GM12865 (cell line): ENCODE data around the gene UBE2Z.

Experiments used
- DNase-seq: peaks from one replicate; pipeline ENCODE4 v3.0.0; 2010; ENCODE audit warnings: low read depth
- H3K4me3 ChIP-seq: 2 replicates; pipeline ENCODE4 v1.5.1; 2011; ENCODE audit warnings: mild to moderate bottlenecking, low read depth, low read length, control low read depth
- TF ChIP-seq, protein P1 (sequence below): IDR thresholded peaks from 2 replicates; pipeline ENCODE4 v1.5.1; 2011; ENCODE audit warnings: low read length, control low read depth, low read depth, inconsistent platforms; ENCODE audit not compliant: insufficient read depth; ENCODE audit errors: missing control alignments

The UBE2Z gene

DNA sequence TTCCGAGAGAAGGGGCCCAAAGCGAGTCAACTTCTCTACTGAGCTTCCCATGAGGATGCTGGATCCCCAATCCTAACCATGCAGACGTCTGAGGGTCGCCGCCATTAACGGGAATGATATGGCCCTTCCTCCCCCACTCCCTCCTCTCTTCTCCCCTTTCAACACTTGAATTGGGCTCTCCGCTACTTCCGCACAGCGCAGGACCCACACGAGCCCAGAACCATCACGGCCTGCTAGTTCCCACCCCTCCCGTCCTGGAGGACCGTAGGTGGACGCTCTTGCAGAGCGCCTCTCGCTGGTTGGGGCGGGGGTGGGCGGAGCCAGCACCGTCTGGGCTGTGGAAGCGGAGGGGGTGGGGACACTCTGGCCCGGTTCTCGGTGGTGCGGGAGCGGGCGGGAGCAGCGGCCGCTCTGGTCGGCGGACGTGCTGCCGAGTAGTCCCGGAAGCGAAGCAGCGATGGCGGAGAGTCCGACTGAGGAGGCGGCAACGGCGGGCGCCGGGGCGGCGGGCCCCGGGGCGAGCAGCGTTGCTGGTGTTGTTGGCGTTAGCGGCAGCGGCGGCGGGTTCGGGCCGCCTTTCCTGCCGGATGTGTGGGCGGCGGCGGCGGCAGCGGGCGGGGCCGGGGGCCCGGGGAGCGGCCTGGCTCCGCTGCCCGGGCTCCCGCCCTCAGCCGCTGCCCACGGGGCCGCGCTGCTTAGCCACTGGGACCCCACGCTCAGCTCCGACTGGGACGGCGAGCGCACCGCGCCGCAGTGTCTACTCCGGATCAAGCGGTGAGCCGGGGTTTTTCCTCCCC is at the start of gene UBE2Z:
UBE2Z (plus strand) TSS at position 361 of the 797 bp plus-strand sequence; CDS start at position 458, 97 bp downstream.
- TF ChIP-seq, protein P1, sequence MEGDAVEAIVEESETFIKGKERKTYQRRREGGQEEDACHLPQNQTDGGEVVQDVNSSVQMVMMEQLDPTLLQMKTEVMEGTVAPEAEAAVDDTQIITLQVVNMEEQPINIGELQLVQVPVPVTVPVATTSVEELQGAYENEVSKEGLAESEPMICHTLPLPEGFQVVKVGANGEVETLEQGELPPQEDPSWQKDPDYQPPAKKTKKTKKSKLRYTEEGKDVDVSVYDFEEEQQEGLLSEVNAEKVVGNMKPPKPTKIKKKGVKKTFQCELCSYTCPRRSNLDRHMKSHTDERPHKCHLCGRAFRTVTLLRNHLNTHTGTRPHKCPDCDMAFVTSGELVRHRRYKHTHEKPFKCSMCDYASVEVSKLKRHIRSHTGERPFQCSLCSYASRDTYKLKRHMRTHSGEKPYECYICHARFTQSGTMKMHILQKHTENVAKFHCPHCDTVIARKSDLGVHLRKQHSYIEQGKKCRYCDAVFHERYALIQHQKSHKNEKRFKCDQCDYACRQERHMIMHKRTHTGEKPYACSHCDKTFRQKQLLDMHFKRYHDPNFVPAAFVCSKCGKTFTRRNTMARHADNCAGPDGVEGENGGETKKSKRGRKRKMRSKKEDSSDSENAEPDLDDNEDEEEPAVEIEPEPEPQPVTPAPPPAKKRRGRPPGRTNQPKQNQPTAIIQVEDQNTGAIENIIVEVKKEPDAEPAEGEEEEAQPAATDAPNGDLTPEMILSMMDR: peak; percentile 20
- peak; percentile 98 for DNase-seq
- H3K4me3 ChIP-seq: peak within 1 kb of the TSS; percentile 99

DNA sequence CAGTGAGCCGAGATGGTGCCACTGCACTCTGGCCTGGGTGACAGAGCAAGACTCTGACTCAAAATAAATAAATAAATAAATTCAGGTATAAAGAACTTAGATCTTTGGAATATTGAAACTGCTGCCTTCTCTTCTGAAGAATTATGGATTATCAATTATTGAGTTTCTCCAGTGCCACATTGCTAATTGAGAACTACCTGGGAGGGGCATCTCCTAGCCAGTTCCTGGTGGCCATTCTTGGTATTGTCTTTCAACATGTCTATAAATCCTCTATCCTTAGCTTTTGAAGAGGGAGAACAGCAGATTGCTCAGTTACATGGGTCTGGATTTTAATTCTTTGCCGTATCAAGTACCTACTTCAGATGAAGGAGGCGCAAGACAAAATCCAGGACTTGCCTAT is 48.2 kb upstream of the UBE2Z start:
- DNase-seq: no peak
- TF ChIP-seq, protein P1: peak; percentile 27
- no peak overlapping the region for H3K4me3 ChIP-seq

DNA sequence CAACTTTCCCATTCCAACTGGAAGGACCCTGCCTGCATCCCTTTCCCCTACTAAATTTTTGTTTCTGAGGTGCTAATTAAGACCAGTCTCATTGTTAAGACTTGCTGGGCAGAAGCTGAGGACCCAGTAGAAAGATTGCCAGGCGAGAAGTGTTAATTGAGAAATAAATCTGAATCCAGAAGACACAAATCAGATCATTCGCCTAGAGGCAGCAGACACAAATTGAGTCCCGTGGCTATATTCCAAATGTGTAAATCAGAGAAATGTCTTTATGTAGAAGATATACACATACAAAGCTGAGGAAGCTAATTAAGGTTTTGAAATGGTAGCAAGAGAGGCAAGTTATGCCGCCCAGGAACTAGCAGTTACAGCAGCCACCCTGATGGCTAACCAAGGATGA is 47.8 kb upstream of the UBE2Z start:
- TF ChIP-seq, protein P1: no peak
- no peak overlapping the region for H3K4me3 ChIP-seq
- DNase-seq: no peak

DNA sequence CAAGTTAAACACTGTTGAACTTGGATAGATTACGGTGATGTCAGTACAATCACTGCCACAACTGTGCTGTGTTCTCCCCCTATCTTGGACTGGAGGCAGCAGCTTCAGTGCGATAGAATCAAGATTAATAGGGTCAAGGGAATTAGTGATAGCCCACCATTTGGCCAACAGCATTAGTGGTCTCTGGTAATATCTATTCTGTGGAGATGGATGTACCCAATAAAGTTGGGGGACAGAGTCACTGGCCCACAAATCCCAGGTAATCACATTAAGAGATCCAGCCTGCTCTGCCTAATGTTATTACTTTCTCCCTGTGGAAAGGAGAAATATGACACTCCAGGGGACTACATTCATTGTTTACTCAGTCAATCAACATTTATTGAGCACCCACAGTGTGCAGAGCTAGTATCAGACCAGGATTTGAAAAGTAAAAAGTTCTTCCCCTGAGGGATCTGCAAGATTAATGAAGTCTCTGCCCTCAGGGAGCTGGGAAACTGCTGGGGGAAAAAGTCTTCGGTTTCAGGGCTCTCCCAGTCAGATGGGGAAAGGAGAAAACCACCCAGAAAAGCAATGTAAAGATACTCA is 39.2 kb upstream of the UBE2Z start:
- no peak overlapping the region for H3K4me3 ChIP-seq
- DNase-seq: no peak
- TF ChIP-seq, protein P1: no peak

DNA sequence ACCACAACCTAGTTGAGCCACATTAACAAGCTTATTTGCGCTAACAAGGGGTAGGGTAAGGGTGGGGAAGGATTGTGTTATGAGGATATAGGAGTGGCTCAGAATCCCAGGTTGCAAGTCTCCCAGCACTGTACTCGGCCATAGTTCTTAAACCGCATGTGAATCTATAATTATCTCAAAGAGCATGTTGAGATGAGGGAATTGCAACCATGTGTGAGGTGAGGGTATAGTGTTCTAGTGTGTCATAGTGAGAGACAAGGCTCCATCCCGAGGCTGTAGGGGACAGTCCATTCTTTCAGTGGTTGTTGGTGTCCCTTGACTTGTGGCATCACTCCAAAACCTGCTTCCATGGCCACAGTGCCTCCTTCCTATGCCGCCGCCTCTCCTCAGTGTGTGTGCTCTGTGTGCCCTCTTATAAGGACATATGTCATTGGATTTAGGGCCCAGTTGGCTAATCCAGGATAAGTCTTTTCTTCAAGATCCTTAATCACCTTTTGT is 38.3 kb upstream of the UBE2Z start:
- no peak for DNase-seq
- TF ChIP-seq, protein P1: no peak
- no peak overlapping the region for H3K4me3 ChIP-seq

DNA sequence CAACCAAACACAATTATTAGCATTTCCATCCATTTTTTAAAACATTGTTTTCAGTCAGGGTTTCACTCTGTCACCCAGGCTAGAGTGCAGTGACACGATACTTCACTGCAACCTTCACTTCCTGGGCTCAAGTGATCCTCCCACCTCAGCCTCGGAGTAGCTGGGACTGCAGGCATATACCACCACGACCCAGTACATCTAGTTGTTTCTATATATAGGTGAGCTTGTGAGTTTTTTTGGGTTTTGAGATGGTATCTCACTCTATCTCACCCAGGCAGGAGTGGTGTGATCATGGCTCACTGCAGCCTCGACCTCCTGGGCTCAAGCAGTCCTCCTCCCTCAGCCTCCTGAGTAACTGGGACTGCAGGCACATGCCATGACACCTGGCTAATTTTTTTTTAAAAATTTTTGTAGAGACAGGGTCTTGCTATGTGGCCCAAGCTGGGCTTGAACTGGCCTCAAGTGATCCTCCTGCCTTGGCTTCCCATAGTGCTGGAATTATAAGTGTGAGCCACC is 37.1 kb upstream of the UBE2Z start:
- no peak overlapping the region for H3K4me3 ChIP-seq
- no peak for DNase-seq
- TF ChIP-seq, protein P1: no peak
